Tibial nerve (tissue), 4 donors: Measurements from ENCODE around the gene NEUROD2.

Experiments
- EP300 ChIP-seq, 2 donors: sonication (generic); formaldehyde crosslinking; IDR thresholded peaks; one replicate each; pipeline ENCODE4 v1.6.1; 2017; ENCODE audit warnings: antibody characterized with exemption in 2 of 2, mild to moderate bottlenecking in 1 of 2
- POLR2A ChIP-seq, 2 donors: fragments of 450-650 bp; IDR thresholded peaks; one replicate each; pipeline ENCODE4 v1.6.1; 2017; ENCODE audit warnings: antibody characterized with exemption in 2 of 2, mild to moderate bottlenecking in 2 of 2, moderate library complexity in 2 of 2
- TF ChIP-seq, protein P1 (sequence below), 5 experiments: fragments of 200-600 bp in 3 of 5; fragments of 450-650 bp in 2 of 5; sonication (generic) in 3 of 5; IDR thresholded peaks; one replicate each; pipeline ENCODE4 v1.5.1; 2016 to 2019; ENCODE audit warnings: antibody characterized with exemption in 5 of 5, mild to moderate bottlenecking in 3 of 5, moderate library complexity in 2 of 5

DNA sequence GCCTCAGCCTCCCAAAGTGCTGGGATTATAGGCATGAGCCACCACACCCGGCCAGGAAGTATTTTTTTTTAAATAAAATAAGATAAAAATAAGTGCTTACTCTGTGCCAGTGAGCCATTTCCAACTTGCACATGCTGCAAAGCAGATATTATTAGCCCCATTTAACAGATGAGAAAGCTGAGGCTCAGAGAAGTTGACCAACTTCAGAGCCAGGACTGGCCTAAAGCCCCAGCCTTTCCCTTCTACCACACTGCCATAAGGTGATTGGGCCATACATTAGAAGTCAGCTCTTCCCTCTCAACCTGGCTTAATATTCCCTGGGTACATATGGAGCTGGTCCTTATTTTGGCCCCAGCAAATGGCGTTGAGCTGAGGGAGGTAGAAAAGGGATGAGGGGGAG lies 25.1 kb downstream of the NEUROD2 start:
- TF ChIP-seq POLR2A (IDR thresholded peaks at IDR 0.05) (no peak), EP300 (IDR thresholded peaks at IDR 0.05) (no peak)
- TF ChIP-seq, protein P1, sequence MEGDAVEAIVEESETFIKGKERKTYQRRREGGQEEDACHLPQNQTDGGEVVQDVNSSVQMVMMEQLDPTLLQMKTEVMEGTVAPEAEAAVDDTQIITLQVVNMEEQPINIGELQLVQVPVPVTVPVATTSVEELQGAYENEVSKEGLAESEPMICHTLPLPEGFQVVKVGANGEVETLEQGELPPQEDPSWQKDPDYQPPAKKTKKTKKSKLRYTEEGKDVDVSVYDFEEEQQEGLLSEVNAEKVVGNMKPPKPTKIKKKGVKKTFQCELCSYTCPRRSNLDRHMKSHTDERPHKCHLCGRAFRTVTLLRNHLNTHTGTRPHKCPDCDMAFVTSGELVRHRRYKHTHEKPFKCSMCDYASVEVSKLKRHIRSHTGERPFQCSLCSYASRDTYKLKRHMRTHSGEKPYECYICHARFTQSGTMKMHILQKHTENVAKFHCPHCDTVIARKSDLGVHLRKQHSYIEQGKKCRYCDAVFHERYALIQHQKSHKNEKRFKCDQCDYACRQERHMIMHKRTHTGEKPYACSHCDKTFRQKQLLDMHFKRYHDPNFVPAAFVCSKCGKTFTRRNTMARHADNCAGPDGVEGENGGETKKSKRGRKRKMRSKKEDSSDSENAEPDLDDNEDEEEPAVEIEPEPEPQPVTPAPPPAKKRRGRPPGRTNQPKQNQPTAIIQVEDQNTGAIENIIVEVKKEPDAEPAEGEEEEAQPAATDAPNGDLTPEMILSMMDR (IDR thresholded peaks at IDR 0.05) = no peak
